ENCODE measurements around the gene MAP2K7. TPM values are rescaled to one million over a fixed set of nuclear protein-coding genes. Genes with fewer than 3 reads are reported as not detected.
A peak's percentile ranks its signal among the peaks of the same experiment; 100 is the strongest.

MAP2K7 gene
- total RNA-seq, 1 experiment from 2014 or later = 59.1 TPM

GRCh38 chr19:7894612-7895309 lies 8.9 kb upstream of the MAP2K7 start:
- Histone ChIP-seq H3K27me3 (ENCODE audit: insufficient read depth, low read length) (no peaks in the 10 kb centered on the region), H3K9me3 (ENCODE audit: control insufficient read depth in 1 of 2, insufficient read depth in 1 of 2, low read depth in 1 of 2, low read length in 2 of 2) (no peaks in the 10 kb centered on the region), H4K20me1 (ENCODE audit: insufficient read depth) (no peaks in the 10 kb centered on the region), H3K9ac (ENCODE audit: low read length) (no peak overlapping the region), H3K79me2 (ENCODE audit: insufficient read depth, low read length) (peaks cover 32% of the 10 kb centered on the region), H3K4me2 (ENCODE audit: low read length) (no peak overlapping the region), H3K9me2 (ENCODE audit: insufficient read depth) (no peaks in the 10 kb centered on the region), H3K27ac (ENCODE audit: low read depth, low read length) (no peak overlapping the region), H3K4me1 (ENCODE audit: control insufficient read depth in 1 of 2, insufficient read depth in 2 of 2, low read length in 2 of 2) (peaks cover 0 to 3% of the 10 kb centered on the region in 2 experiments; a peak in 1 of 4 replicates), H3K4me3 (replicated peaks in 1 of 2; ENCODE audit: low read depth in 1 of 2, low read length in 2 of 2) (no peak overlapping the region), H3K36me3 (ENCODE audit: control insufficient read depth in 1 of 2, insufficient read depth in 2 of 2, low read length in 2 of 2) (peaks cover 0 to 9% of the 10 kb centered on the region in 2 experiments; a peak in 2 of 4 replicates), H2AFZ (ENCODE audit: low read depth, low read length, poor library complexity, severe bottlenecking) (no peak overlapping the region)
- CTCF ChIA-PET = no interaction called here
- ATAC-seq = peak; percentile 42; the same call in 1 of the 2 replicates
- no peak for TF ChIP-seq EZH2phosphoT487 (IDR thresholded peaks at IDR 0.05; ENCODE audit: borderline replicate concordance)
- intact Hi-C loops (cut with micrococcal nuclease) = no loop called here
- BruUV-seq (replicated peaks) = no TSS peak
- RAD21 ChIA-PET (ENCODE audit: low non-redundant PET in 1 of 2, low total read pairs in 2 of 2, uncharacterized antibody in 2 of 2, unreplicated experiment in 2 of 2) = no interaction called here
- no peak for DNase-seq (ENCODE audit: low read depth, low spot score)
- POLR2A ChIA-PET = no interaction called here

- no peaks in the 10 kb centered on the region for H3K9me3 ChIP-seq (ENCODE audit: control insufficient read depth in 1 of 2, insufficient read depth in 1 of 2, low read depth in 1 of 2, low read length in 2 of 2)
- ChIA-PET CTCF (no interaction called here), POLR2A (interaction anchor here (0.6 kb wide), 1 partner anchor 517 kb away, joined by 3 read pairs; the partner anchor contains the start of gene MARCHF2), RAD21 (ENCODE audit: low non-redundant PET in 1 of 2, low total read pairs in 2 of 2, uncharacterized antibody in 2 of 2, unreplicated experiment in 2 of 2) (no interaction called here)
- no peak overlapping the region for H3K4me2 ChIP-seq (ENCODE audit: low read length)
- H4K20me1 ChIP-seq (ENCODE audit: insufficient read depth) = no peaks in the 10 kb centered on the region
- no peak overlapping the region for H3K27ac ChIP-seq (ENCODE audit: low read depth, low read length)
- H3K79me2 ChIP-seq (ENCODE audit: insufficient read depth, low read length) = peaks cover 26% of the 10 kb centered on the region
- TF ChIP-seq ZFX (IDR thresholded peaks at IDR 0.05) = no peak
- no peak for TF ChIP-seq ZNF274 (IDR thresholded peaks at IDR 0.05; ENCODE audit: low read depth, low read length)
- TF ChIP-seq EGR1 (IDR thresholded peaks at IDR 0.05; ENCODE audit: low read depth) = no peak
- H3K36me3 ChIP-seq (ENCODE audit: control insufficient read depth in 1 of 2, insufficient read depth in 2 of 2, low read length in 2 of 2) = peaks cover 0 to 9% of the 10 kb centered on the region in 2 experiments; a peak in 2 of 4 replicates
- H3K9ac ChIP-seq (ENCODE audit: low read length) = no peak overlapping the region
- H3K4me1 ChIP-seq (ENCODE audit: control insufficient read depth in 1 of 2, insufficient read depth in 2 of 2, low read length in 2 of 2) = no peaks in the 10 kb centered on the region; a peak in 1 of 4 replicates
- H2AFZ ChIP-seq (ENCODE audit: low read depth, low read length, poor library complexity, severe bottlenecking) = no peak overlapping the region
- no peak for ATAC-seq
- BruUV-seq (replicated peaks) = no TSS peak
- H3K4me3 ChIP-seq (replicated peaks in 1 of 2; ENCODE audit: low read depth in 1 of 2, low read length in 2 of 2) = no peak overlapping the region
- no peaks in the 10 kb centered on the region for H3K9me2 ChIP-seq (ENCODE audit: insufficient read depth)
- DNase-seq (ENCODE audit: low read depth, low spot score) = no peak
- no peaks in the 10 kb centered on the region for H3K27me3 ChIP-seq (ENCODE audit: insufficient read depth, low read length)
- intact Hi-C loops (cut with micrococcal nuclease) = no loop called here
Observed at GRCh38 chr19:7895565-7895964, 8.1 kb upstream of the MAP2K7 start.

All from HCT116 (cell line).